ENCODE results near the gene MYOG.

Gene MYOG

DNA sequence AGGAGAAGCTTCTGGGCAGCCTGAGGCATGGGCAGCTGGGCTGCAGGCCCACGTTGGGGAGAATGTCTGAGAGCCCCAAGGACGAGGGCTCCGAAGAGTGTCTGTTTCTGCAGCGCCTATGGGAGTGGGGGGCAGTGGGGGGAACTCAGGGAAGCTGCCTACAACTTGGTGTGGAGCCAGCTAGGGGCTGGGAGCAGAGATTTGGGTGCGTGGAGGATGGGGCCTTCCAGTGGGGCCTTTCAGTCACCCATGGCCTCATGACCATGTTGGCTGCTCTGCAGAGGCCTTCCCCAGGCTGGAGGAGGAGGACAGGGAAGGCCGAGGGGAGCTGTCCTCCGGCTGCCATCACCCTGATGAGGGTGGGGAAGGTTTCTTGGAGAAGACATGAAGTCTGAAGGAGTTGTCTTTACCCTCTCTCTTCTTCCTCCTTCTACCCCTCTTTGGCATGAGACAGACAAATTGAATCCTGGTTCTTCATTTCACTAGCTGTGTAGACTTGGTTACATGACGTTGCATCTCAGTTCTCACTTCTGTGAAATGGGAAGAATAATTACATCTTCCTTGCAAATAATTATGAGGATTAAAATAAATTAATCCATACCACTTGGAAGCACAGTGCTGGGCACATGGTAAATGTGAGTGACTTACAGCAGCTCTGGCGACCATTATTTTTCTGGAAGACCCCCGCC lies 51.2 kb downstream of the MYOG start:
- Mint-ChIP-seq H3K36me3 (ENCODE audit: low read depth) (peaks cover 4% of the 10 kb centered on the region), H3K27ac (no peak overlapping the region), H3K4me3 (no peak overlapping the region), H3K4me1 (peaks cover 4% of the 10 kb centered on the region), H3K9me3 (no peaks in the 10 kb centered on the region), H3K27me3 (peaks cover 6% of the 10 kb centered on the region)
- no peak for DNase-seq
- ATAC-seq: no peak

- H3K27ac Mint-ChIP-seq: no peak overlapping the region
- no peaks in the 10 kb centered on the region for H3K36me3 Mint-ChIP-seq (ENCODE audit: low read depth)
- no peaks in the 10 kb centered on the region for H3K4me1 Mint-ChIP-seq
- no peak overlapping the region for H3K4me3 Mint-ChIP-seq
- no peaks in the 10 kb centered on the region for H3K9me3 Mint-ChIP-seq
- DNase-seq (no peak), ATAC-seq (no peak)
- peaks cover 2% of the 10 kb centered on the region for H3K27me3 Mint-ChIP-seq
These were observed 51.9 kb downstream of the MYOG start for GRCh38 chr1:203033917-203034316.

GRCh38 chr1:203033287-203033686 lies 52.5 kb downstream of the MYOG start:
- Mint-ChIP-seq H3K4me1 (no peaks in the 10 kb centered on the region), H3K36me3 (ENCODE audit: low read depth) (no peaks in the 10 kb centered on the region), H3K4me3 (no peak overlapping the region), H3K27ac (no peak overlapping the region), H3K27me3 (peaks cover 5% of the 10 kb centered on the region), H3K9me3 (no peaks in the 10 kb centered on the region)
- ATAC-seq (no peak), DNase-seq (no peak)

Measured in activated naive CD8-positive, alpha-beta T cell treated with anti-CD3 and anti-CD28 coated beads, Interleukin-2, amount 50 U/mL, for 24 hours (primary cell).